Mesenteric fat pad (tissue), 1 donor: ENCODE measurements around the gene FBXO9. TPM values are rescaled to one million over a fixed set of nuclear protein-coding genes. Genes with fewer than 3 reads are reported as not detected.

Experiments
- DNase-seq: peaks from one replicate; pipeline ENCODE4 v3.0.0-alpha.2; 2020; ENCODE audit warnings: low spot score
- total RNA-seq: library from RNA; stranded (reverse); fragmentation: NEBNext Ultra II Directional; extraction: Animal tissue kit (Norgen Biotek cat#: 25700); gene quantifications from one replicate; pipeline ENCODE4 v1.2.1, GENCODE V29; 2021
- donor health status: DM: yes; HTN: yes; CAD: no.

Gene FBXO9
- total RNA-seq, 1 donor from 2014 or later, result 158 TPM

DNA sequence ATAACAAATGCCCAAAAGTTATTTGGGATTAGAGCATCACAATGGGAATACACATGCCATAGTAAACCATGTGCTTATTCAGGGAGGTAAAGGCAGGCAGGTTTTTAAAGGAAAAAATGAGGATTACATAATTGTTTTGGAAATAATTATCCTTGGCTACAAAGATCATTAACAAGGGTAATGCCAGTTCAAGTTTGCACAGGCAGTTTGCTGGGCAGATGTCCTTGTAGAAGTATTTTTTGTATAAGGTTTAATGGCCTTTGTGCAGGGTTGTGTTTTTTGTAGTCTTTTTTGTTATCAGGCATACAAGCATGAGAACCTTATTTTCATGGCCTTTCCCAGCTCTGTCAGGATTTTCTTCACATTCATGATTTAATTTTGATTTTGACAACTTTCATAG is 24.7 kb downstream of the FBXO9 start:
- DNase-seq, result no peak

DNA sequence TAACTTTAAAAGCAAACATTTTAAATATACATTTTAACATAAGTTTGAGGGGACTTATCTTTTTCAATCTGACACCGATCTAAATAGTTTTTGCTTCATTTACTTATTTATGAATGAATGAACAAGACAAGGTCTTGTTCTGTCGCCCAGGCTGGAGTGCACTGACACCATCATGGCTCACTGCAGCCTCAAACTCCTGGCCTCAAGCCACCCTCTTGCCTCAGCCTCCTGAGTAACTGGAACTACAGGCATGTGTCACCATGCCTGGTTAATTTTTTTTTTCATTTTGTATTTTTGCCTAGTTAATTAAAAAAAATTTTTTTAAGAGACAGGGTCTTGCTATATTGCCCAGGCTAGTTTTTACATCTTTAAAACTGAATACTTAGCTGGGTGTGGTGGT is 25.4 kb downstream of the FBXO9 start:
- DNase-seq, result no peak

DNA sequence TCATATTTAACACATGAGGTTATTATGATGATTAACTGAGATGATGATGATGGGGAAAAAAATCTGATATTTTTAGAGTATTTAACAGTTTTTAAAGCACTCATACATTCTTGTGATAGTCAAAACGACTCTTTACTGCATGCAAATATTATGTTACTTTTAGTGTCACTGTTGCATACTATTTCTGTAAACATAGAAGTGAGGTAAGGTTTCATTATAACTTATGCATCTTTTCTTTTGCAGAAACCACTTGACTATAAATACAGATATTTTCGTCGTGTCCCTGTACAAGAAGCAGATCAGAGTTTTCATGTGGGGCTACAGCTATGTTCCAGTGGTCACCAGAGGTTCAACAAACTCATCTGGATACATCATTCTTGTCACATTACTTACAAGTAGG is 30.1 kb downstream of the FBXO9 start:
- DNase-seq, result no peak

DNA sequence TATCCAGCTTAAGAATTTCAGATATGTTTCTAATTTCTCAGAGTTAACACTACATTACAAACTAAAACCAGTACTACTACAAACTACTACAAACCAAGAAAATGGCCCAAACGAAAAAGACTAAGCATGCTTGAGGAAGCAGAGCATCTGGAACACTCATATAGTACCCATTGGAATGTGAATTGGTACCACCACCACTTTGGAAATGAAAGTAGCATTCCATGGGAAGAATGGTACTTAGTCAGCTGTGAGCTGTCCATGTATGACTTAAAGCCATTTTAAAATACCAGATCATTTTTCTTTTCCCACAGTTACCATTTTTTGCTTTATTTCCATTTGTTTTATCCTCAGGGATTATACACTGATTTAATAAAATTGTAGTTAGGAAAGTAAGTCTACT is 30.5 kb downstream of the FBXO9 start:
- DNase-seq, result no peak

DNA sequence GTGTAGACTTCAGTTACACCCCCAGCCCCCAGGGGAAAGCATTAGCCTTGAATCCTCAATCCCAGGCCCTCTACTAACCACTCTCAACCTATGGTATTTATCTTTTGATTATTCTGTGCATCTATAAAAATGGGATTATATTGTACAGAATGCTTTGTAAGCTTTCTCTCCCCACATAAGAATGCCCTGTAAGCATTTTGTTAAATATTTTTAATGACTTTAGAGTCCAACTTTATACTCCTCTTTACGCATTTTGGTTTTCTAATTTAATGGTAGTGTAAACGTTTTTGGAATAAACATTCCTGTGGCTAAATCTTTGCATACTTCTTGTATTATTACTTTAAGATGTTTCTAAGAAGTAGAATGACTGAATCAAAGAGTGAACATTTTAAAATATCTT is 35.4 kb downstream of the FBXO9 start:
- DNase-seq, result no peak

DNA sequence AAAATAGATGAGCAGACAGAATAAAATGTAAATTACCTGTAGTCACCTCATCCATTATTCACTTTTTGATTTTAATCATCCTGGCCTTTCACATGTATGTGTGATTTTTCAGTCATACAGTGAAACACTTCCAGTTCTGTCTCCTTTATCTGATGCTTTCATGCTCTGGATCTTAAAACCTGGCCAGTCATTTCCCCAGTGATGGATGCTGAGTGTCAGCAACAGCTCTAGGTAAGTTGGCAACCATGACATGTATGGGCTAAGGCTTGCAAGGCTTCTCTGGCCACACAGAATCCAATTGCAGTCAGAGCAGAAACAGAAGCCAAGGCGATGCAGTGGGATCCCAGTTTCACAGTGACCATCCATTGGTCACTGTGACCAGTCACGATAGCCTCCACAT is 35.8 kb downstream of the FBXO9 start:
- DNase-seq, result no peak

DNA sequence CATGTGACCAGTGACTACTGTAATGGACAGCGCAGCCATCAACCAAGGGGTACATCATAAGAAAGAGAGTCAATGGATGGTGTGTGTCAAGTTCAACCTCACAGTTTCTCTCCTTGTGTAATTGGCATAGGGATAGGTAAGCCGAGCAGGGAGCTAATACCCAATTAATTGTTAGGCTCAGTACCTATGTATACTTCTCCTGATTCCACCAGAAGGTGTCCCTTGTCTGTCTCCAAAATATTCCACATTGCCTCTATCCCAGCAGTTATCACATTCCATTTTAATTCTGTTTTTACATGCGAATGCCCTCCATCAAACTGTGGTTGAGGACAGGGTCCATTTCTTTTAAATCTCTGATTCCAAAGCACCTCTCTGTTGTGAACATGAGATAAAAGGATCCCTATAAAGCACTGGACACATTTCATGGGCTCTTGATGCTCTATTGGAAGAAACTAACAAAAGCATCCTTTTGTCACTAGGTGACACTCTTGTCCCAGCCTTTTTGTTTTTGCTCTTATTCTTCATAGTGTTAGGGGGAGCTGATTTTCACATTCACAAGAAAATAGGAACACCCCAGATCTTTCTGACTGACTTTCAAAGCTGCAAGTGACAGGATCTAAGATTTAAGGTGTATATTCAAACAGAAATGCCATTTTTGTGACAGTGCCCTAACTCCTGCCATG is 38.9 kb downstream of the FBXO9 start:
- no peak for DNase-seq

DNA sequence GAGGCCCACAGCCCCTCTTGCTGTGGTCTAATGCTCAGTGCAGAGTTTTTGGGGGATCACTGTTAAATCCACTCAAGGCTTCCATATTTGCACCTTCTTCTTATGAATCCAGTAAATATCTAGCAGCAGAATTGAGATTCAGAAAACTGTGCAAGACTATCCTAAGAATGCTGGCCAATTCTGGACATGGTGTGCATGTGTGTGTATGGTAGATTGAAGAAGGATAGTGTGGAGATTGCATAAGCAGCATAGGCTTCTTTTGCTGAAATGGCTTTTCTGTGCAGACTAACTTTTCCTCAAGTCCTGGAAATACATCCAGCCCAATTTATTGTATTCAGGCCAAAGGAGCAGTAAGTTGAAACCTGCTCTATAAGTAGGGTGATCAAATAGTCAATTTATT is 39.7 kb downstream of the FBXO9 start:
- no peak for DNase-seq

DNA sequence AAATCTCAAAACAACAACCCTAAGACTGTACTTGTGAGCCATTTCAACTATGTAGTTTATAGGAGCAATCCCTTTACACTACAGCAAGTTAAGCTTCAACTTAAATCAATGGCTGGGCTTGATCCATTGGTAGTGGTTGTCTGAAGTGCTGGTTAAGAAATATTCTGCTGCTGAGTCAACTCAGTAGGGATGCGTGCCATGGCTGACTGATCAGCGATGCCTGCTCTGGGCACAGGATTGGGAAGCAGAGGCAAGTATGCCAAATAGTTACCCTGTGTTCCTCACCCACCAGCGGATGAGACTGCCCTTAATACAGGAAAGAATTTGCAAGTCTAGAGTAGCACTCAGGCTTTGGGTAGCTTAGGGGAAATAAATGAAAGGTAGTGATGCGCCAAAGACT is 41.9 kb downstream of the FBXO9 start:
- DNase-seq, result no peak

DNA sequence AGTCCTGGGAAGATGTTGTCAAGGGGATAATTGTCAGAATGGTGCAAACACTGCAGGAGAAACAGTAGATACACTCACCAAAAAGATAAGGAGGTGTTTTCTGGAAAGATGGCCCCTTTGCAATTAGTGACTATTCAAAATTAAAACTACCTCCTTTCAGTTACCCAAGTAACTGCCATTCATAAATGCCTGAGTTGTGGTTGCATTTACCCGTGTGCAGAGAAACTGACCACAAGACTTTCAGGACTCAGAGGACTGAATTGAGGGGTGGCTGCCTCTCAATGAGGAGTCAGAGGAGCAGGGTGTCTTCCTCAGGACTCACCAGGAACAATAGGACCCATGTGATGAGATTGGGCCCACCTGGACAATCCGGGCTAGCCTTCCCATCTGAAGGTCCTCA is 44.4 kb downstream of the FBXO9 start:
- no peak for DNase-seq

DNA sequence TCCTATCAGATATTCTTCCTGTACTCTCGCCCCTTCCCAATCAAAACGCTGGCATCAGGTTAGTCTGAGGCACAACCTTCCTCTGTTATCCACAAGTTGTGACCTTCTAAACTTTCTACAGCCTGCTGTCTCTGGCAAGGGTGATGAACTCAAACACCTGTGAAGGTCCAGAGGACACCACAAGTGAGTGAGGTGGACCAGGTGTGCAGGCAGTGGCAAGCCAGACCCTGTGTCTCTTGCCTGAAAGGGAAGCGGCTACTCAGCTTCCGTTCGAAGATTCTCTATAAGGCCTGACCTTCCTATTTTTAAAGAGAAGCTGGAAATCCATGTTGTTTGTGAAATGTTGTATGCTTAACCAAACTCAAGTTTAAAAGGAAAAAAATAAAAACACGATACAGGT is 46.7 kb downstream of the FBXO9 start:
- no peak for DNase-seq

DNA sequence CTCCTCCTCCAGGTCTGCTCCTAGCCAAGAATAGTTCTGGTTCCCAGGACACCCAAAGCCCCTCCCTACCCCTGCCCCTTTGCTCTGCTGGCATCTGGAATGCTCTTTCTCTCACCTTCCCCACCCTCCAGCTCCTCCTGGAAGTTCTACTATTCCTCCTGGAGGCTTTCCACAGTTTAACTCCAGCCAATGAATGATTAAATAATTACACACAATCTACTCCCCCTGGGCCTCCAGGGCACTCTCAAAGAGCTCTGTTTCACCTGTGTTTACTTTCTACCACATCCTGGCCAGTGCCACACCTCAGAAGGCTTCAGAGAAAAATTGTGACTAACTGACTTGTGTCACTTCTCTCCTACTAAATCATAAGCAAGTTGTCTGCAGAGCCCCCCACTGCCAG is 47.2 kb downstream of the FBXO9 start:
- DNase-seq, result no peak

DNA sequence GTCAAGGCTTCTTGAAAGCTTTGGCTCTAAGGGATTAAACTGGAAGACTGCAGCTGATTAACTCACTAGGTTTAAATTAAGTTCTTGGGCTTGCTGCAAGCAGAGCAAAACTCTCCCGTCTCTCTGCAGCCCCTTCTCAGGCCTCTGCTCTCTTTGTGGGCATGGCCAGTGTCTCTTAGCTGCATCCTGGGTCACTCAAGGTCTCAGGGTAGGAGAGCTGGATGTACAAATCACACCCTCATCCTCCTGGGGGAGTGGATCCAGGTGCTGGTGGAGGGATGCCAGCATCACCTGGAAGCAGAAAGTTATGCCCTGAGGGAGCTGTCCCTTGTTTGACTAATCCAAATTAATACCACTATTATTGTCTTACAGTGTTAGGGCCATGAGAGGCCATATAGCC is 47.7 kb downstream of the FBXO9 start:
- DNase-seq, result no peak

DNA sequence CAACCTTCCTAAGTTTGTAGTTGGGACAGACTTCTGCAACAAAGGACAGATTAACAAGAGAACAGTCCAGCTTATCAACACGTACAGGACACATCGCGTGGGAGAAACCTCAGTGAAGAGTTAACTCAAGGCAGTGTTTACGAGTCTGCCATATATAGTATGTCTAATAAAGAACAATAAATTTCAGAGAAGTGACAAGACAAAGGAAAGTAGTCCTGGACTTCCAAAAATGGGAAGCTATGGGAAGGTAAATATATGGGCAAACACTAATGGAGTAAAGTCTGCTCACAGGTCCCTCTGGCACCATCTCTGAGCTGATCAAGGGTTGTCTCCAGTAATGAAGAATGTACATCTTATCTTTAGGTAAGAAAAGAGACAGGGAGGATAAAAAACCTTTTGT is 48.5 kb downstream of the FBXO9 start:
- no peak for DNase-seq

DNA sequence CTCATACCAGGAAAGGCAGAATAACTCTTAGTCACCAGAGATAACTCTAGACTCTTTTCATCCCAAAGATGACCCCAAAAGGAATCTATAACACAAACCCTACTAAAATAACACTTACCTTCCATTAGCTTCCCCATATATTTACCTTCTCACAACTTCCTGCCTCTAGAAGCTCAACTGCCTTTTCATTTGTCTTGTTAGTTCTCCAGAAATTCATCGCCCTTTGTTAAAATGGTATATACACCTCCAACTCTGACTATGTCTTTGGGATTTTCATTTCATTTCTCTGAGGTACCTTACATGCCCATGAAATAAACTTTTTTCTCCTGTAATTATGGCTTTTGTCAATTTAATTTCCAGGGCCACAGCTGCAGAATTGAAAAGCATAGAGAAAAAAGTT is 49.9 kb downstream of the FBXO9 start:
- DNase-seq, result no peak

DNA sequence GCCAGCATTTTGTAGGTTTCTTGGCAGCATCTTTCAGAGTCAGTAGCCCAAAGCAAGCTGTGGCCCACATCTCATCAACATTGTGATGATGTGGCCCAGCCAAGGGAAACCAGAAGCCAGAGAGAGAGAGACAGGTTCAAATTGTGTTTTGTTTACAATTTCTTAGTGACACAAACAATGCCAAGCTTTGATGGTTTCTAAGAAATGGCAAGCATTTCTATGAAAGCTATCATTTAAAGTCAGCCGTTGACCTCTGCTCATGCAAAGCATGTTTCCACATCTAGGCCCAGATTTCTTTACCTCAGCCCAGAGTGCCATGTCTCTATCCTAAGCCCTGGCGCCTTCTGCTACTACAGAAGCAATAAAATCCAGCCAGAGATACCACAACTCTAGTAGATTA is 50.5 kb downstream of the FBXO9 start:
- no peak for DNase-seq

DNA sequence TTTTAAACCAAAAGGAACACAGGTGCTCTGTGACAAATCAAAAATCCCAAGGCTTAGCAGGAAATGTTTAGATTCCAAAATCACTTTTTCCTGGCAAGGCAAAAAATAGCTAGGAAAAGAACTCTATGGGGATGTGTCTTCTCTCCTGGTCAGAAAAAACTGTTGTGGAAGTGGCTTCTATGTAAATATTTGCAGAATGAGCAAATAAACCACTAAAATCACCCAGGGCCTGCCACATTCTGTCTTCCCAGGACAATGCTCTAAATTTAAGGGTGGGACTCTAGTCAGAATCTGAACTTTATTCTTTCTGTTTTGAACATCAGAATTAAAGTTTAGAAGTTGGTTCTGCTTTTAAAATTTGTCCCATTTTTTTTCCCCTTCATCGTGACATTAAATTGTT is 54.1 kb downstream of the FBXO9 start:
- no peak for DNase-seq

DNA sequence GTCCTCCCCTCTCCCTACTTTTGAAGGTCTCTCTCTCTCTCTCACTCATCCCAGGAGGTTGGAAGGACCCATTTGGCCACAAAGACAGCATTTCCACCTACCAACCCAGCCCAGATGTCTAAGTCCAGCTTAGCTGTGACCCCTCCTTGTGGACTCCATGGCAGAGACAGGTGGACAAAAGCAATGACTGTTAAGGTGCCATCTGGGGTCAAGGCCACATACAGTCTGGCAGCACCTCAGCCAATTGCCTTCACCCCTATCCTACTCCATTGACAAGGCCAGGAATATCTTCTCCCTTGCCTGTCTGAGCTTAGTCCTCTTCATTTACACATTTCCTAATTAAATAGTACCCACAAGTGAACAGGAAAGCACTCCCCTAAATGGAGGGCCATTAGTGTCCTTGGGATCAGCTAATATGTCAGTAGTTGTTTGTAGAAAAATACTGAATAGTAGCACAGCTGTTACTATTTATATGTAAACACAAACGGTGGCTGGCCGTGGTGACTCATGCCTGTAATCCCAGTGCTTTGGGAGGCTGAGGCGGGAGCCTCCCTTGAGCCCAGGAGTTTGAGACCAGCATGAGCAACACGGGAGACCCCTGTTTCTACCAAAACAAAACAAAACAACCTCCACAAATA is 54.7 kb downstream of the FBXO9 start:
- DNase-seq, result no peak

DNA sequence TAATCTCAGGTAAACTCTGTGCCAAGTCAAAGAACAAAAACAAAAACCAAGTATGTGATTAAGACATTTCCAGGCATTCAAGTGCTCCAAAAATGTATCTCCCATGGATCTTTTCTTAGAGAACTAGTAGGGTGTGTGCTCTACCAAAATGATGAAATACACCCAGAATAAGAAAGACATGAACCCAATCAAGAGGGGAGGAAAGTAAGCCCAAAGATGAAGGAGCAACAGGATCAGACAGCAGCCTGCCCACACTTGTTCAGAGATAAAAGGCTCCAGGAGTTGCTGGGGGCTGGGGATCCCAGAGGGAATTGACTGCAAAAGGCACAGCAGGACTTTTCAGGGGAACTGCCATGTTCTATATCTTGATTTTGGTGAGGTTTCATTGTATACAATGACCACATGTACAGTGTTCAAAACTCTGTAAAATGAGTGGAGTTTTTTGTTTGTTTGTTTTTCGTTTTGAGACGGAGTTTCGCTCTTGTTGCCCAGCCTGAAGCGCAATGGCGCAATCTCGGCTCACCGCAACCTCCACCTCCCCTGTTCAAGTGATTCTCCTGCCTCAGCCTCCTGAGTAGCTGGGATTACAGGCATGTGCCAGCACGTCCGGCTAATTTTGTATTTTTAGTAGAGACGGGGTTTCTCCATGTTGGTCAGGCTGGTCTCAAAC is 59.1 kb downstream of the FBXO9 start:
- DNase-seq, result no peak

DNA sequence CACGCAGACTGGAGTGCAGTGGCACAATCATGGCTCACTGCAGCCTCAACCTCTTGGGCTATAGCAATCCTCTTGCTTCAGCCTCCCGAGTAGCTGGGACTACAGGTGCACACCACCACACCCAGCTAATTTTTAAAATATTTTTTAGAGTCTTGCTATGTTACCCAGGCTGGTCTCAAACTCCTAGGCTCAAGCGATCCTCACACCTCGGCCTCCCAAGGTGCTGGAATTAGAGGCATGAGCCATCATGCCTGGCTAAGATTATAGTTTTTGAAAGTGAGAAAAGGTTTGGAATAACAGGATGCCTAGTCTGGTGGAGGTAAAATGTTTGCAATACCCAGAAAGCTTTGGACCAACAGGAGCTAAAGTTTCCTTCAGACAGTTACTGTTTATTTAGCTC is 60.1 kb downstream of the FBXO9 start:
- DNase-seq, result no peak

DNA sequence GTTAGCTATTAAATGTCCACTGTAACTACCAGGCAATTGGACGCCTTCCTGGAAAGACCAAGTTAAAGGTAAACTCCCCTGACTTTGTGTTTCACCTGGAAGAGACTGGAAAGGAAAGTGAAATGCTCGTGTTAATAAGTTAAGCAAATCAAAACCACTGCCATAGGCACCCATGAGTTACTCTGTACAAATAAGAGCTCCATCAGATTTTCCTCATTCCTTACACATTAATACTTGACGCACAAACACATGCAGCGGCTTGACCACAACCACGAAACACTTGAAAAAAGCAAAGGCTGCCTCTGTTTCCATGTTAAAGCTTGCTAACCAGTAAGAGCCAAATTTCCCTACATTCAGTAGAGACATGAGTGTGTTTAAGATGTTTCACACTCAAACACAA is 63.6 kb downstream of the FBXO9 start:
- no peak for DNase-seq

DNA sequence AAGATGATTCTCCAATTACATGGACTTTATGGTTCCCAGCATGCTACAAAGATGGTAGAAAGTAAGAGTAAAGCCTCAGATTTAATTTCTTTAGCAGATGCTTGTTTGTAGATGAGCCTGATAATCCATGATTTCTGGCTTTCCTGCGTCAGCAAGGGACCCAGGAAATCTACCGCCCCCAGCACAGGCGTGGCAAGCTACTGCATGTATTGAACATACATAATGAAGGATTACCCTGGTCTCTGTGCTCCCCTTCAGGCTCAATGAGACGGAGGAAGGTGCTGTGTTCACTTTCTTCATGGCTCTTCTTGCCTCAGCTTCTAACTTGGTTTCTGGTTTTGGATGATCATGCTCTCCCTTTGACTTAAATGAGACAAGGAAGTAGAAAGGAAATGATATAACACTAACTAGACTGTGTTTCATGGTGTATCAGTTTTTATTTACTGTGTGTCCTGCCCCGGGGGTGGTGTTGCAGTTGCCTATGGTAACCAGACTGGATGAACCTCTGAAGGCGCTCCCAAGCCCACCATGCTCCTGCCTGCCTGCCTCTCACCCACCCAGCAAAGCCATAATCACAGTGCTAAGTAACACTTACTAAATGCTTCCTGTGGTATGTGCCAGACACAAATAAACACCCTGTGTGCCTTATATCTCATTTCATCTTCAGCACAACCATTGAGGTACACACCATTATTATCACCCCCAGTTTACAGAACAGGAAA is 65.5 kb downstream of the FBXO9 start:
- no peak for DNase-seq
